ENCODE data around the gene ATAD3B.
"Not testable (repeated sequence)": the region's sequence is repeated elsewhere in the genome, so short reads cannot be mapped to it uniquely, and the experiment has no call there.

DNA sequence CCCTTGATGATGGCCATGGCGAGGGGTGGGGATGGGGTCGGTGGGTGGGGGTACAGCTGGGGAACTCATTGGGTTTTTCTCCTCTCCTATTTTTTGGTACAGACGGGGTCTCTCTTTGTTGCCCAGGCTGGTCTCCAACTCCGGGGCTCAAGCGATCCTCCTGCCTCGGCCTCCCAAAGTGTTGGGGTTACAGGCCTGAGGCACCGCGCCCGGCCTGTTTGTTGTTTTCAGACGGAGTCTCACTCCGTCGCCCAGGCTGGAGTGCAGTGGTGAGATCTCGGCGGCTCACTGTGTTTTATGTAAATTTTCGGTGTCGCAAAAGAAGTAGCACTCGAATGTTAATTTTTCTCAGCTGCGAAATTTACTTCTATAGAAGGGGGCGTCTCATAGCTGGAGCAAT, 24.9 kb upstream of the ATAD3B start:
- not testable (repeated sequence) for TF ChIP-seq POLR2AphosphoS5, POLR2A (IDR thresholded peaks at IDR 0.05; ENCODE audit: low read depth, low read length)
